Neuron (in vitro differentiated cells): Measurements from ENCODE around the gene HNRNPK.

Experiments
- H2AFZ ChIP-seq: one replicate; pipeline ENCODE4 v1.6.1; 2013; ENCODE audit warnings: low read depth, mild to moderate bottlenecking, inconsistent platforms, low read length, moderate library complexity
- H3K27me3 ChIP-seq: one replicate; pipeline ENCODE4 v1.6.1; 2013; ENCODE audit warnings: low read length; ENCODE audit not compliant: insufficient read depth
- H3K36me3 ChIP-seq: one replicate; pipeline ENCODE4 v1.6.1; 2013; ENCODE audit warnings: low read length; ENCODE audit not compliant: insufficient read depth
- H3K4me1 ChIP-seq: one replicate; pipeline ENCODE4 v1.6.1; 2013; ENCODE audit warnings: low read length; ENCODE audit not compliant: insufficient read depth
- H3K4me3 ChIP-seq: 2 replicates; pipeline ENCODE4 v1.5.1; 2013; ENCODE audit warnings: mild to moderate bottlenecking, low read length, moderate library complexity
- H3K9me3 ChIP-seq: one replicate; pipeline ENCODE4 v1.6.1; 2013; ENCODE audit warnings: low read length

The HNRNPK gene

GRCh38 chr9:83979812-83980394 lies at the start of gene HNRNPK:
TSS of gene HNRNPK (minus strand) at chr9:83980215. CDS start at chr9:83978252, 1,963 bp downstream.
- Histone ChIP-seq H3K4me3 (peak within 1 kb of the TSS; percentile 87), H3K36me3 (peaks cover 37% of the 10 kb centered on the region), H3K4me1 (peaks cover 38% of the 10 kb centered on the region), H3K27me3 (no peaks in the 10 kb centered on the region), H3K9me3 (no peaks in the 10 kb centered on the region), H2AFZ (peak within 1 kb of the TSS; percentile 65)

GRCh38 chr9:84027201-84027600 lies 47.2 kb upstream of the HNRNPK start:
- H2AFZ ChIP-seq: no peak overlapping the region
- no peaks in the 10 kb centered on the region for H3K4me1 ChIP-seq
- H3K36me3 ChIP-seq: no peaks in the 10 kb centered on the region
- H3K27me3 ChIP-seq: no peaks in the 10 kb centered on the region
- no peaks in the 10 kb centered on the region for H3K9me3 ChIP-seq
- no peak overlapping the region for H3K4me3 ChIP-seq

DNA sequence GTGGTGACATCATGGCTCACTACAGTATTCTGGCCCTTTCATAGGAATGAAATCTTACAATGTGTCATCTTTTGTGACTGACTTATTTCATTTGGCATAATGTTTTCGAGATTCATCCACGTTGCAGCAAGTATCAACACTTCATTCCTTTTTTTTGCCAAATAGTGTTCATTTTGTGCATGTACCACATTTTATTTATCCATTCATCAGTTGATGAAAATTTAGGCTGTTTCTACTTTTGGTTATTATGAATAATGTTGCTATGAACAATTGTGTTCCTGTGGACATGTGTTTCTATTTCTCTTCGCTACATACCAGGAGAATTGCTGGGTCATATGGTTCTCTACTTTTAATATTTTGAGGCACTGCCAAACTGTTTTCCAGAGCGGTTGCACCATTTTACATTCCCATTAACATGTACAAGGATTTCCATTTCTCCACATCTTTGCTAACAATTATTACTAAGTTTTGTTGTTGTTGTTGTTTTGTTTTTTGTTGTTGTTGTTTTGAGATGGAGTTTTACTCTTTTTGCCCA lies 44.1 kb upstream of the HNRNPK start:
- Histone ChIP-seq H3K9me3 (no peaks in the 10 kb centered on the region), H3K4me1 (no peaks in the 10 kb centered on the region), H3K4me3 (no peak overlapping the region), H2AFZ (no peak overlapping the region), H3K27me3 (no peaks in the 10 kb centered on the region), H3K36me3 (no peaks in the 10 kb centered on the region)

- Histone ChIP-seq H3K9me3 (no peaks in the 10 kb centered on the region), H3K4me1 (no peaks in the 10 kb centered on the region), H3K4me3 (no peak overlapping the region), H3K36me3 (peaks cover 11% of the 10 kb centered on the region), H2AFZ (no peak overlapping the region), H3K27me3 (no peaks in the 10 kb centered on the region)
These were observed 27.6 kb upstream of the HNRNPK start for GRCh38 chr9:84007662-84008061.

DNA sequence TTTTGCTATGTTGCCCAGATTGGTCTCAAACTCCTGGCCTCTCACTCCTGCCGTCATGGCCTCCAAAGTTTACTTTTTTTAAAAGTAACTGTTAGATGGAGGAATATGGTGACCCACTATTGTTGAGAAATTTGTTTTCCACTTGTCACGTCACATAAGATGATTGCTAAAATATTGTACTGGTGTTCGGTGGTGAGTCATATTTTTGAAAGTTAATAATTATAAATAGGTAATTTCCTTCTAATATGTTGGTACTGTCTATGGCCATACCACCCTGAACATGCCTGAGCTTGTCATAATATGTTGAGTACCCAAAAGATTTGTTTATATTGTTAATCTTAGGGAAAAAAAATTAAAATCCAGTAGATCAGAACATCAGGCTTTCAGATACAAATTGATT lies 23.2 kb upstream of the HNRNPK start:
- H3K36me3 ChIP-seq: peaks cover 31% of the 10 kb centered on the region
- no peaks in the 10 kb centered on the region for H3K9me3 ChIP-seq

GRCh38 chr9:84002344-84002743 lies 22.3 kb upstream of the HNRNPK start:
- Histone ChIP-seq H3K9me3 (no peaks in the 10 kb centered on the region), H3K4me1 (no peaks in the 10 kb centered on the region), H3K4me3 (no peak overlapping the region), H3K27me3 (no peaks in the 10 kb centered on the region), H2AFZ (no peak overlapping the region), H3K36me3 (peaks cover 33% of the 10 kb centered on the region)

More for the DNA sequence above, 23.2 kb upstream of the HNRNPK start:
- Histone ChIP-seq H3K4me1 (no peaks in the 10 kb centered on the region), H3K4me3 (no peak overlapping the region), H2AFZ (no peak overlapping the region), H3K27me3 (no peaks in the 10 kb centered on the region)

GRCh38 chr9:84001621-84002020 lies 21.6 kb upstream of the HNRNPK start:
- H3K4me1 ChIP-seq: no peaks in the 10 kb centered on the region
- H3K27me3 ChIP-seq: no peaks in the 10 kb centered on the region
- H3K9me3 ChIP-seq: no peaks in the 10 kb centered on the region
- no peak overlapping the region for H2AFZ ChIP-seq
- H3K4me3 ChIP-seq: no peak overlapping the region
- peaks cover 33% of the 10 kb centered on the region for H3K36me3 ChIP-seq

DNA sequence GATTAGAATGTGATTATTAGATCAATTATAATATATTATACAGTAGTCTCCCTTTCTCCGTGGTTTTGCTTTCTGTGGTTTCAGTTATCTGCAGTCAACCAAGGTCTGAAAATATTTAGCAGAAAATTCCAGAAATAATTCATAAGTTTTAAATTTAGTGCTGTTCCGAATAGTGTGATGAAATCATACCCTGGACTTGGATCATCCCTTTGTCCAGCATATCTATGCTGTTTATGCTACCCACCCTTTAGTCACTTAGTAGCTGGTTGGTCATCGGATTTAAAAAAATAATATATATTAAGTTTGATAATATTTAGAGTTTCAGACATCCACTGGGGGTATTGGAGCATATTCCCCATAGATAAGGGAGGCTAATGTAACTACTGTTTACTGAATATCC lies 20.2 kb upstream of the HNRNPK start:
- no peak overlapping the region for H2AFZ ChIP-seq
- peaks cover 33% of the 10 kb centered on the region for H3K36me3 ChIP-seq
- H3K4me3 ChIP-seq: no peak overlapping the region
- H3K27me3 ChIP-seq: no peaks in the 10 kb centered on the region
- no peaks in the 10 kb centered on the region for H3K4me1 ChIP-seq
- H3K9me3 ChIP-seq: no peaks in the 10 kb centered on the region

GRCh38 chr9:83999141-83999918 lies 19.3 kb upstream of the HNRNPK start:
- no peak overlapping the region for H2AFZ ChIP-seq
- H3K4me3 ChIP-seq: no peak overlapping the region
- H3K36me3 ChIP-seq: peaks cover 30% of the 10 kb centered on the region
- no peaks in the 10 kb centered on the region for H3K27me3 ChIP-seq
- no peaks in the 10 kb centered on the region for H3K4me1 ChIP-seq
- H3K9me3 ChIP-seq: no peaks in the 10 kb centered on the region

DNA sequence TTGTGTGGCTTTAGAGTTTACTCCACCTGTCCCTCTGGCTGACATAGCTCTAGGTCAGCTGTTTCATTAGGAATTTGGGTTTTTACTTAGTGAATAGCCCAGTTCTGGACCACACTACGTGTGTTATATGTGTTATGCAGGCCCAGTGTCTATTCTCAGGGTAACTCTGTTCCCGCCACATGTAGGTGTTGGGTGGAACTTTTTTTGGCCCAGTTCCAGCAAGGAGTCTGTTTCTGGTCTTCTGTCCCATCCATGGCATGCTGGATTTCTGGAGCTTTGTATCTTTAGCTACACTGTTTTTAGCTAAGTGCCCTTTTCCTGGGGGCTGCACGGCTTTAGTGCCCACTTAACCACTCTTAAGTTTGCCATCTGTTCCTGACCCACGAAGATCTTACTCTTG lies 16.1 kb upstream of the HNRNPK start:
- H3K9me3 ChIP-seq: no peaks in the 10 kb centered on the region
- peaks cover 17% of the 10 kb centered on the region for H3K36me3 ChIP-seq
- no peaks in the 10 kb centered on the region for H3K4me1 ChIP-seq
- H2AFZ ChIP-seq: no peak overlapping the region
- no peak overlapping the region for H3K4me3 ChIP-seq
- H3K27me3 ChIP-seq: no peaks in the 10 kb centered on the region

DNA sequence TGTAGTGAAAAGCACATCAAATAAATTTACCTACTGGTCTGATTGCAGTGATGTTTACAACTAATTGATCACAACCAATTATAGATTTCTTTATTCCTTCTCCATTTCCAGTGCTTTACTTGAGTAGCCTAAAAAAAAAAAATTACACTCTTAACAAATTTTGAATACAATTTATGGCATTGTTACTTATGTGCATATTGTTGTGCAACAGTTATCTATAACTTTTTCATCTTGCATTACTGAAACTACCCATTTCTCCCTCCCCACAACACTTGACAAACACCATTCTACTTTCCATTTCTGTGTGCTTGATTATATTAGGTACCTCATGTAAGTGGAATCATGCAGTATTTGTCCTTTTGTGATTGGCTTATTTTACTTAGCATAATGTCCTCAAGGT lies 12.9 kb upstream of the HNRNPK start:
- Histone ChIP-seq H2AFZ (no peak overlapping the region), H3K4me1 (no peaks in the 10 kb centered on the region), H3K36me3 (peaks cover 33% of the 10 kb centered on the region), H3K4me3 (no peak overlapping the region), H3K9me3 (no peaks in the 10 kb centered on the region), H3K27me3 (no peaks in the 10 kb centered on the region)

DNA sequence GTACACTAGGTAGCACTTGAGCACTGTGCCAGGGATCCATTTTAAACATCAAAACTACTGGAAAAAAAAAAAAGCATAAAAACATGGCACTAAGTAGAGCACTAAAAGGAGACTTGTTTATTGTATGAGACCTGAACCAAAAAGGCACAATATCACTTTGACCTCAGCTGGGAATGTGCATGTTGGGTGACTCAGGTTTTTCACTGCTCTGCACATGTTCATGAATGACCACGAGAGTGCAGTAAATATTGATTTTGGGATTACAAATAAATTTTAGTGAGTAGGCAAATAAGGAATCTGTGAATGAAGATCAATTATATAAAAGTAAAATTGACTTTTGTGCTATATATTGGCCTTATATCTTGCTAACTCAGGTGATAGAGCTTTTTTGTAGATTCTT lies 12.4 kb upstream of the HNRNPK start:
- no peaks in the 10 kb centered on the region for H3K9me3 ChIP-seq

DNA sequence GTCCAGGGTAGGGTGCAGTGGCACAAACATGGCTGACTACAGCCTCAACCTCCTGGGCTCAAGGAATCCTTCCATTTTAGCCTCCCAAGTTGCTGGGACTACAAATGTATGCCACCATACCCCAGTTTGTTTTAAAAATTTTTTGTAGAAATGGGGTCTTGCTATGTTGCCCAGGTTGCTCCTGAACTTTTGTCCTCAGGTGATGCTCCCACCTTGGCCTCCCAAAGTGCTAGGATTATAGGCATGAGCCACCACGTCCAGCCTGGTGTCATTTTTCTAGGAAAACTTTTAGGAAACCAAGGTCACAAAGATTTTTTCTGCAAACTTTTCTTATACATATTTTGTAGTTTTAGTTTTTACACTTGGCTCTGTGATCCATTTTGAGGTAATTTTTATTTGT lies 11.3 kb upstream of the HNRNPK start:
- Histone ChIP-seq H3K4me1 (no peaks in the 10 kb centered on the region), H3K27me3 (no peaks in the 10 kb centered on the region), H3K4me3 (no peak overlapping the region), H2AFZ (no peak overlapping the region), H3K9me3 (no peaks in the 10 kb centered on the region), H3K36me3 (peaks cover 30% of the 10 kb centered on the region)

More for the DNA sequence above, 12.4 kb upstream of the HNRNPK start:
- peaks cover 30% of the 10 kb centered on the region for H3K36me3 ChIP-seq
- no peaks in the 10 kb centered on the region for H3K4me1 ChIP-seq
- H2AFZ ChIP-seq: no peak overlapping the region
- no peaks in the 10 kb centered on the region for H3K27me3 ChIP-seq
- no peak overlapping the region for H3K4me3 ChIP-seq
